Right hindlimb (tissue), 1 donor: ENCODE measurements around the gene CPT1A.
"Not testable (repeated sequence)": the region's sequence is repeated elsewhere in the genome, so short reads cannot be mapped to it uniquely, and the experiment has no call there.

Experiments used
- DNase-seq: peaks from one replicate; pipeline ENCODE4 v3.0.0-alpha.2; 2018

CPT1A gene

DNA sequence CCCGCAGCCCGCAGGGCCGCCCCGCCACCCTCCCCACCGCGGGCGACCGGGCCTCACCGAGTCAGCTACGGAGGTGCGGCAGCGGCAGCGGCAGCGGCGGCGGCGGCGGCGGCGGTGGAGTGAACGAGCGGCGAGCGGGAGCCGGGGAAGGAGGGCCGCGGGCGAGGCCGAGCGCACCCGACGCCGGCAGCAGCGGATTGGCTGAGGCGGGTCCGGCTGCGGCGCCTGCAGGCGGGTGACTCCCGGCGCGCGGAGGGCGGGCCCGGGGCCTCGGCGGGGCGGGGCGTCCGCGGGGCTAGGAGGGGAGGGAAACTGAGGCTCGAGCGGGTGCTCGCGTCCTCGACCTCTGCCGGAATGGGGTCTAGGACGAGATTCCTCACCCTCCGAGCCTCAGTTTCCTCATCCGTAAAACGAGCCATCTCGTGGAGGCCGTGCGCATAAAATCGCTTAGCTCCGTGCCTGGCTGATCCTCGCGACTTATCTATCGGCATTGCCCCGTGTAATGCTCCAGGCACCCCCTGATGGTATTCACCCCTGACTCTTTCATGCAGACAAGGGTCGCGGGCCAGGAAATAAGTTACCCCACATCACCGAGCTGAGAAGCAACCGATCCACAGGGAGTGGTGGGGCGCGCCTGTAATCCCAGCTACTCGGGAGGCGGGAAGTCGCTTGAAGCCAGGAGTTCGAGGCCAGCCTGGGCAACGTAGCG is at the start of gene CPT1A:
TSS of gene CPT1A (minus strand) at position 199 of the 709 bp plus-strand sequence. CDS start 26,442 bp downstream, outside the sequence.
- peak; percentile 81 for DNase-seq

DNA sequence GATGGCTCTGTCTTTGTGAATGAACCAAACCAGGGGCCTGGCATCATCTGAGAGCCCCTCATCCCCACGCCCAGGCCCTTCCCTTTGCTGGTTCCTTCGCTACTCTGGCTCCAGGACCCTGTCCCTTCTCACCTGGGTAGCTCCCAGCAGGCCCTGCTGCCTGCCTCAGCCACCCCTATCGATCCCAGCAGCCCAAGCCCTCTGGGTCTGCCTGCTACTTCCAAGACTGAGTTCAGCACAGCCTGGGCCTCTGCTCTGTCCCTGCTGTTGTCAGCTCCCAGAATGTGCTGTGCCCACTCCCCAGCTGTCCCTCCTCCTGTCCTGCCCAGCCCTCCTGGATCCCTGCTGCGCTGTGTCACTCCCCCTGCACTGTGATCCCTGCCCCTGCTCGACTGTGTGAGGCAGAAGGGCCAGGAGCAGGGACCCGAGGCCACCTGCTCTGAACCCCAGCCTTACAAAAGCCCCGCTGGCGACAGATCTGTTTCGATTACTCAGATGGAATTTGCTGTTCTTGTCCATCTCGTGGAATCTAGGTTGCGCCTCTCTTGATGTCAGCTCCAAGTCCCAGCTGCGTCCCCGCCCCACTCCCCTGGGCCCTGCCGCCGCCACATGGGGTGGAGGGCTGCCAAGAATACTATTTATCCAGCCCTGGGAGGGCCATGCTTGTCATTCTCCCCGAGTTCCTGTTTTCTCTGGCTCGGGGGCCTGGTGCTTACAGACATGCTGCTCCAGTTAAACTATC is 48.9 kb upstream of the CPT1A start:
- peak; percentile 90 for DNase-seq

DNA sequence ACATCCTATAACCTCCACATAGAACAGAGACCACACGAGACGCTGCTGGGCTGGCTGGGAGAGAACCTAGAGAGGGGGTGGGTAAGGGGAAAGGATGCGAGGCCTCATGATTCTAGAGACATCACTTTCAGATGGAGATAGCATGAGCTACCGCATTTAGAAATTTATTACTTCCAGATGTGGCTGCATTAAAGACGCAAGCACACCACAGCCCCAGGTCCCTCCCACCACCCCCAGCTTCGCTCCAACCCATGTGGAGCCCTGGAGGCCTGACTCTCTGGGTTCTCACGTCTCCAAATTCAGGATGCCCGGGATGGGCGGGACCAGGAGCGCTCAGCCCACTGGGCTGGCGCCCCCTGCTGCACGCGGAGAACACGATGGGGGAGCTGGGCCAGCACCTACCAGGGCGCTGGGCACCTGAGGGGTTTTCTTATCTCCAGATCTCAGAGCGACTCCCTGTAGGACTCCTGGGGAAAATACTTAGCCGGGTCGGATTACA is 48.3 kb upstream of the CPT1A start:
- peak; percentile 86 for DNase-seq

DNA sequence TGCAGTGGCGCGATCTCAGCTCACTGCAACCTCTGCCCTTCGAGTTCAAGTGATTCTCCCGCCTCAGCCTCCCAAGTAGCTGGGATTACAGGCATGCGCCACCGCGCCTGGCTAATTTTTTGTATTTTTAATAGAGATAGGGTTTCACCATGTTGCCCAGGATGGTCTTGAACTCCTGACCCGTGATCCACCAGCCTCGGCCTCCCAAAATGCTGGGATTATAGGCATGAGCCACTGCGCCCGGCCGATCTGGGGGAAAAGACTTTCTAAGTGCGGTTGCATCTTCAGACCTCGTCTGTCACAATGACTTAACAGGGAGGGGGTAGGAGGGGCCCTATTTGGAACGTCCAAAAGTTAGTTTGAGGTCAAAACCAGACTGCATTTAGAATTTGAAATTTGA is 43.1 kb upstream of the CPT1A start:
- DNase-seq, result not testable (repeated sequence)

DNA sequence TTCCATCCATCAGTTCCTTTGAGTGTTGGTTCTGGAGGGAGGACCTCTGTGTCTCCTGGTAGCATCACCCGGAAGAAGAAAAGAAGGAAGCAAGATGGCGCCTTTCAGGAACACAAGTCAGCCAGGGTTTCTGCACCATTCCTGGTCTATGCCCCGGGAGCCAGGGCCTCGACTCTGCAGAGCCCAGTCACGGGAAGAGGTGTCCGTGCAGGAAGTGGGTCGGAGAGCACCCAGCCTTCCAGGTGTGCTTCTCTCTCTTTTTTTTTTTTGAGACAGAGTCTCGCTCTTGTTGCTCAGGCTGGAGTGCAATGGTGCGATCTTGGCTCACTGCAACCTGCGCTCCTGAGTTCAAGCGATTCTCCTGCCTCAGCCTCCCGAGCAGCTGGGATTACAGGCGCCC is 40.7 kb upstream of the CPT1A start:
- DNase-seq, result no peak

DNA sequence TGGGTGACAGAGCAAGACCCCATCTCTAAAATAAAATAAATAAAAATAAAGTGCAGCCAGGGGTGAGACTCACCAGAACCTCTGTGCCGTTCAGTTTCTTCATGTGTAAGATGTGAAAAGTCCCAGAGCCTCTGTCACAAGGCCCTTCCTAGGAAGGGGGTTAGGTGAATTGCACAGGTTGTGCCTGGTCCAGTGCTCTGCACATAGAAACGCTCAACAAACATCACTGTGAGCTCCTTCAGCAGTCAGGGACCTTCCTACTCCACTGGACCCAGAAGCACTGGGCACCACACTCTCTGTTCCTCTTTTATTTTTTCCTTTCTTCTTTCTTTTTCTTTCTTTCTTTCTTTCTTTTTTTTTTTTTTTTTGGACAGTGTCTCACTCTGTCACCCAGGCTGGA is 39.6 kb upstream of the CPT1A start:
- DNase-seq, result no peak

DNA sequence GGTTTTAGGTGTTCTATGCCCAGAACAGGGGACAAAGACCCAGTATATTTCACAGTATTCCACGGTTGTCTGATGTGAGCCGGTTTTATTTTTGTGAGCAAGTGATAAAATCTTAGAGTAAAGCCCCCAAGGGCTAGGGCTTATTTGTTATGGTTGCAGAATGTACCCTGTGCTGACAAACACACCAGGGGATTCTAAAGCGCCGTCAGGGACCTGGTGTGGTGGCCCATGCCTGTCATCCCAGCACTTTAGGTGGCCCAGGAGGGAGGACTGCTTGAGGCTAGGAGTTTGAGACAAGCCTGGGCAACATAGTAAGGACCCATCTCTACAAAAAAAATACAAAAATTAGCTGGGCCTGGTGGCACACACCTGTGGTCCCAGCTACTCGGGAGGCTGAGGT is 39.1 kb upstream of the CPT1A start:
- no peak for DNase-seq

DNA sequence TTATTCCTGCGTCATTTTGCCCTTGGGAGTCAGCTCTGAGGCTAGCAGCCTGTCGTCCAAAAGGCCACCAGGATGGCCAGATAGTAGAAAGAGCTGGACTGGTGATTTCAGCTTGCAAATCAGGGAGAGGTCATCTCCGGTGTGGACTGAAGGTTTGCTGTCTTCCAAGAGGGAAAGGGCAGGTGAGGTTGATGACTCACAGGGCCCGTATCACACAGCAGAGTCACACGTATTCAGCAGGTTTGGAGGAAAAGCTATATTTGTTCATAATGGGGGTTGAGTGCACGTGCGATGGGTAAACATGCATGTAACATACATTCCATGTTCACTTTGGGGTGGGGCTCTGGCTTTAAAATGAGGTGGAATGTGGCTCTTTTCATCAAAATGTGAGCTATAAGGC is 36.3 kb upstream of the CPT1A start:
- no peak for DNase-seq

DNA sequence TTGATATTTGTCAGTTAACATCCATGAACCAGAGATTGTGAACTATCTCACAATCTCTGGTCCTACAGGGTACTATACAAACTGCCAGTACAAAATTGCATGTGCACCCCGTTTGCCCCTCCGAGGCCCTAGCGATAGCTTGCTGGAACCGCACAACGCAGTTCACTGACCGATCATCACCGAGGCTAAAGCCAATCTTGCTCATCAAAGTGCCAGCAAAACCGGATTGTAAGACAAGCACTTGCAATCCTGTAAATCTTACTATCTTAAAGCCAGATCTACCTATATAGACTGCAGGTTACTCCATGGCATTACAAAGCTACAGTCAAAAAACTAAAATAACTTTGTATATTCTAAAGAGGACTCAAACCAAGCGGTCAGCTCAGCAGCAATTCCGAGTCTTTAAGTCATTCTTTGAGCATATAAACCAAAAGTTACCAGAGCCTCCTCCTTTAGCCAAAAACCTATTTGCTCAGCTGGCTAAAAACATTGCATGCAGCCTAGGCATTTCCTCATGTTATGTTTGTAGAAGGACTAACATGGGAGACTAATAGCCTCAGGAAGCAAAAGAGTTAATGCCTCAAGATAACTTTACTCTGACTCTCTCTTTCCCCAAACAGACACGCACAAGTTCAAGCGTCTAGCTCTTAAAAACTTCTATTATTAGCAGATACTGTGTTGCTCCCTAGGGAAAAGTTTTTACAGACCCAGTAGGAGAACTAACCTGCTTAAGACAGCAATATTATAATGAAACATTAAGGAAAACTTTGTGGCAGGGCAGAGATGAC is 30.7 kb upstream of the CPT1A start:
- no peak for DNase-seq

DNA sequence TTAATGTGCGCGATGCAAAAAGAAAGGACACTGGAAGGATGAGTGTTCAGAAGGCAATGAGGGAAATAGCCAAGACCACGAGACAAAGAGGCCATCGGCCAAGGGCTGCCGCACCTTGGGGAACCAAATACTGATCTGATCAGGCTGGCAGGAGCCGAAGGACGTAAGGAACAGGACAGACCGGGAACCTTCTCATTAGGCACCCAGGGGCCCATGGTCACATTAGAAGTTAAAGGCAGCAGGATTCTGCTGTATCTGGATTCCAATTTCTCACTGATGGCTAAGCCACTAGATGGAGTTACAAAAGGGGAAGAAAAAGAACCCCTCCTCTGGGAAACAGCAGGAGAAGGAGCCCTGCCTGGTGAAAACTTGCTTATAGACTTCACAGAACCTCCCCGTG is 28.8 kb upstream of the CPT1A start:
- DNase-seq, result no peak

DNA sequence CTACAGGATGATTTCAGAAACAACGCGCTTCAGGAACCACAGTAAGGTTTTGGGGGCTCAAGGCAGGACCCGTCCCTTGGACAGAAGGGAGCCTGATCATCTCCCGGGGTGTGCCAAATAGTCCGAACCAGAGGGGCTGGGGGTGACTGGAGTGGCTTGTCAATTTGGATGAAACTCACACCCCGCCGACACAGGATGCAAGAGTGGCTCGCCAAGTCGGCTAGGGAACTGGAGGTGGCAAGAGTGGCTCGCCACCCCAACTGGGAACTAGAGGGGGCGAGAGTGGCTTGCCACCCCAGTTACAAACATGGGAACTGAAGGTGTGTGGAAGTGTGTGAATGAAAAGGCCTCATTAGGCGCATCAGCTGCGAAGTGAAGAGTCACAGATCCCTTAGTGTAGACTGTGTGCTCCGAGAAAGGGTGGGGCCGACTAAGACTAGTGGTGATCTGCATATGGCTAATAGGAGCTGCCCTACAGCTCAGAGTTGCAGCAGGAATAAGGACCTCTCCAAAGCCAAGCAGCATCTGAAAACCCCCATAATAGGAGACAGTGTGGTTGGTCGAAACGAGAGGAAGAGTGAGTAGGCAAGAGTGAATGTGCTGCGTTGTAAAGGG is 26.6 kb upstream of the CPT1A start:
- no peak for DNase-seq

DNA sequence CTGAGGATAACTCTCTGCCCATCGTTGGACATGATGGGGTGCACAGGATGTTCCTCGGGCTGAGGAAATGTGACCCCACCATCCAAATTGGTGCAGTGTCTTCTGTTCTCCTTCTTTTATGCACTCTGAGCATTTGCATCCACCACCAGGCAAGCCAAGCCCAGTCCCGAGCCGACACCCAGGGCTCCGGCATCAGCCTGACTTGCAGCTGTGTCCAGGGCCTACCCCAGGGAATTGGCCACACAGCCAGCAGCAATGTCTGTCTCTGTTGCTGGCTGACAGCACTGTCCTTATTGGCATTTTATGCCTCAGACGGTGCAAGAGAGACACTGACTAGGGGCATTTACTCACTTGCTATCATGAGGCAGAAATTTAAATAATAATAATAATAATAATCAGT is 25.4 kb upstream of the CPT1A start:
- no peak for DNase-seq

DNA sequence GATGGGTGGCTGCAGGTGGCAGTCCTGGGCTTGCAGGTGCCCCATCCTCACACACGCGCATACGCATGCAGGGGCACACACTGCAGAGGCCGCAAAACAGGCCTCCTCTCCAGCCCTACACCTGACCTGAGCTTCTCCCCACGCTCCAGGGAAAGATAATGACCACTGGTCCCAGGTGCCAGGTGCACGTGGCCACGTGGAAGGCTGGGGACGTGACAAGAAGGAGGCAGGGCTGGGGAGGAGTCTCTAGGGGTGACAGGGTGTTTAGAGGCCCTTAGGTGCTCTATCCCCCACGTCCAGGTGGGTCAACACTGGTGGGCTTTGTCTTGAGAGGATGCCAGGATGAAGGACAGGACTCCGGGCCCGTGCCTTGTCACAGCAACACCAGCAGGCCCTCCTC is 23.5 kb upstream of the CPT1A start:
- DNase-seq, result no peak

DNA sequence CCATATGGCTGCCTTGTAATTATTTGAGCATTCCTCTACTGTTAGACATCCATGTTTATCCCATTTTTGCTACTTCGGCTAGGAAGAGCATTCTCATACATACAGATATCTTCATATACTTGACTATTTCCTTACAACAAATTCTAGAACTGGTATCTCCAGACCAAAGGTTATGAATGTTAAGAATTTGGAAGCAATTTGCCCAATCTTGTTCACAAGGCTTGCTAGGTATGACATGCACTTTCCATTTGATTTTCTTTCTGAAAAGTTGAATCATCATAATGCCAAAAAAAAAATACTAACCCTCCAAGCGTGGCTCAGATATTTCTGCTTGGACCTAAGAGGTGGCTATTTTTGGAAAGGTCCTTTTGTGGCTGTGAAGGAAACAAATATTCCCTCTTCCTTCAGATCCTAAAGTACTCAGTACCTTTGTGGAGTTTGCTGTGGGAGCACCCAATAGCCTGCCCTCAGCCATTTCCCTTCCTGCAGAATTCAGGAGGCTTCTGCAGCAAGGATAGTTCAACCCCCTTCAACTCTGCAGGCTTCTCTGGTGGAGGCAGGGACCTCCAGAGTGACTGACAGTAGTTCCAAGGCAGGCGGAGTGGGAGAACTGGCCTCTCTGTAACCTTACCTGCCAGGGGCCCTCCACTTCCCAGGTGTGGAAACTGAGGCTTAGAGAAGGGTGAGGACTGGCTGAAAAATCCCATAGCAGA is 22.0 kb upstream of the CPT1A start:
- no peak for DNase-seq

DNA sequence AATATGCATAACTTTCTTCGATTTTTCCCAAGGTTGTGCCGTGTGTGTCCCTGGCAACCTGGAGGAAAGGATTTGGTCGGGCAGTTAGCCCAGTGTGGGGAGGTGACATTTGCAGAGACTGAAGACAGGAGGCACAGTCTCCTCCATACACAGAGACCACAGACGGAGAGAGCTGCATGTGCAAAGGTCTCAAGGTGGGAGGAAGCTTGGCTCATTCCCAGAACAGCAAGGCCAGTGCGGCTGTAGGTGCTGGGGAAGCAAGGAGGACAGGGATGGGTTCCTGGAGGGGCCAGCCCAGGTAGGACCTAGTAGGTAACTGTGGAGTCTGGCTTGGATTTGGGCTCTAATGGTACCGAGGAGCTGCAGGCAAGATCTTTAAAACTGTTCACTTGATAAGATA is 20.7 kb upstream of the CPT1A start:
- no peak for DNase-seq

DNA sequence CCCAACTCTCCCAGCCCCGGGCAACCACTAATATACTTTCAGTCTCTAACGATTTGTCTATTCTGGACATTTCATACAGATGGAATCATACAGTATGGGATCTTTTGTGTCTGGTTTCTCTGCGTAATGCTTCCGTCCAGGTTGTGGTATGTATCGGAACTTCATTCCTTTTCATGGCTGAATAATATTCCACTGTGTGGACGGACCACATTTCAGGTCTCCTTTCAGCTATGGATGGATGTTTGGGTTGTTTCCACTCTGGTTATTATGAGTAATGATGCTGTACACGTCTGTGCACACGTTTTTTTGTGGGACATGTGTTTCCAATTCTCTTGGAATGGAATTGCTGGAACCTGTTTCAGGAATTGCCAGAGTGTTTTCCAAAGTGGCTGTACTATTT is 17.4 kb upstream of the CPT1A start:
- no peak for DNase-seq

DNA sequence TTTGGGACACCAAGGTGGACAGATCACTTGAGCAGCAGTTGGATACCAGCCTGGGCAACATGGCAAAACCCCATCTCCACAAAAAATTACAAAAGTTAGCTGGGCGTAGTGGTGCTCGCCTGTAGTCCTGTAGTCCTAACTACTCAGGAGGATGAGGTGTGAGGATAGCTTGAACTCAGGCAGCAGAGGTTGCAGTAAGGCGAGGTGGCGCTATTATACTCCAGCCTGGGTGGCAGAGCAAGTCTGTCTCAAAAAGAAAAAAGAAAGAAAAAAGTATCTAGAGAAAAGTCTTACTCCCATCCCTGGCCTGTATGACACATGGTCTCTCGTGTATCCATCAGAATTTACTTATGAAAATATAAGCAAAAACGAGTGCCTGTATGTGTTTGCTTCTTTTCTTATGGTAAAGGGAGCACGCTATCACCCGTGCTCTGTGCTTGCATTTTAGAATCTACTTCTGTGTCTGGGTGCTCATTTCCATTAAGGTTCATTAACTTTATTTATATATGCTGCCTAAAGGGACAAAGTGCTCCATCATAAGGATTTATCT is 15.4 kb upstream of the CPT1A start:
- no peak for DNase-seq

DNA sequence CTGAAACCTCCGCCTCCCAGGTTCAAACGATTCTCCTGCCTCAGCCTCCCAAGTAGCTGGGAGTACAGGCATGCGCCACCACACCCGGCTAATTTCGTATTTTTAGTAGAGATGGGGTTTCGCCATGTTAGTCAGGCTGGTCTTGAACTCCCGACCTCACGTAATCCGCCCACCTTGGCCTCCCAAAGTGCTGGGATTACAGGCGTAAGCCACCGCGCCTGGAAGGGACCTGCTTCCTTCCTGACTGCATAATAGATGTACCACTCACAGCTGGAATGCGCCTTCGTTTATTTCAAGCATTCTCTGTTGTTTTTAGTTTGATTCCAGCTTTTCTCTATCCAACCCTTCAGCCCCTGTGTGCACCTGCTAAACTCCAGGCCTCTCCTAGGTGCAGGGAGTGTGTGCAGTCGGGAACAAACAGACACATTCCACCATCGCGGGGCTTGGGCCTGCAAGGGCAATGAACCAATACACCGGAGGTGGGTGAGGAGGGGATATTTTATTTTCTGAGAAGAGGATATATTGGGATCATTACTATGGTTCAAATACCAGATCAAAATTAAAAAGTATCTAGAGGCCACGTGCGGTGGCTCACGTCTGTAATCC is 14.8 kb upstream of the CPT1A start:
- not testable (repeated sequence) for DNase-seq

DNA sequence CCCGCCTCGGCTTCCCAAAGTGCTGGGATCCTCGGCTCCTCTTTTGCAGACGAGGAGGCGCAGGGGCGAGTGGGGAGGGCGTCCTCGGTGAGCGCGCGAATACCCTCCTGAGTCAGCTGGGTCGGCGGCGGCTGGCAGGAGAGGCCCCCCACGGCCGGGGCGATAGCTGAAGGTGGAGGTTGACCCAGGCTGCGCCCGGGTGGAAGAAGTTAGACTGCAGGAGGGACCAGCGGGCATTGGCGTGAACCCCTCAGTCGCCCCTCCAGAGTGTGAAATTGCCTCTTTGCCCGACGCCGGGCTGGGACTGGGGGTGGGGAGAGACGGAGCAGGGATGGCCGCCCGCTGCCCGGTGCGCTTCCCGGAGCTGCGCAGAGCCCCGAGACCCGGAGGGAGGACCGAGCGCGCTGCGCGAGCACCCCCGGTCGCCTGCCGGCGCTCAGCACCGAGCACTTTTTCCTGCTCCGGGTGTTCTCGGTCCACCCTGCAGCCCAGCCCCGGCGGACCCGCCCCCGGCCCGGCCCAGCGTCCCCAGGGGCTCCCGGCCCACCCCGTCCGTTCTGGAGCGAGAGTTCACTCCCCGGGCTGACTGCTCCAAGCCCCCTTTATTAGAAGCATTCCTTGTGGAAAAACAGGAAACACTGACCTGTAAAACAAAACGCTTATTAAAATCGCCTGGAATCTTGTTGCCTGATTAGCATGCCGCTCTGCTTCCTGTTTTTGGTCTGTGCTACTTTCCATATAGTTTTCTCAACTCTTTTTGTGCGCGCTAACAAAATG is 13.7 kb upstream of the CPT1A start:
- peak; percentile 78 for DNase-seq

DNA sequence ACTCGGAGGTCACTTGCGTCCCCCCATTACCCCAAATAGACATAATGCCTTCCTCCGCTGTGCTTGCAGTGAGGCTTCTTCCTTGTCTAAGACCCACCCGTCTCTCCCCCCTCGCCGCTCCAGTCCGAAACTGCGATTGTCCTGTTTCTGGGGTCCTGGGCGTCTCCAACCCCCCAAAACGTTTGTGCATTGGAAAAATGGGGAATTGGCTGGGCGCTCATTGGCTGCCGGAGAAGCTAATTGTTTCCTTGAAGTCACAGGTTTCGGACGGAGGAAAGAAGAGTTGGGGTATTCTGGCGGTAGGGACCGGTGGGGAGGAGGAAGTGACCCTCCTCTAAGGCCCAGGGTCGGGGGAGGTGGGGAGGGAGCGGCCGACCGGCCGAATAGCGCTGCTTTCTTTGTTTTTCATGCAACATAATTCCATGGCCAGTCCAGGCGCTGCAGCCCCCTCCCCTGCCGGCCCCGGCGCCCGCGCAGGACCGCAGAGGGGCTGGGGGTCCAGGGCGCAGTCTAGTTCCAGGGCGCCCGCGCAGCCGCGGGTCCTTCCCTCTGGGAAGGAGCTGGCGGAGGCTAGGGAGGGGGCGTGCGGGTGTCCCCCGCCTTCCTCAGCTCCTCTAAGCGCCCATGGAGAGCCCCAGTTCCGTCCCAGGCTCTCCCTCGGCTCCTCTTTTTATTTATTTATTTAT is 12.7 kb upstream of the CPT1A start:
- DNase-seq, result no peak
